NB4 (cell line): ENCODE measurements around the gene FAR2.

Experiments
- DNase-seq: peaks from one replicate; pipeline ENCODE4 v3.0.0; 2010; ENCODE audit warnings: low read depth
- H3K4me3 ChIP-seq: one replicate; pipeline ENCODE4 v1.5.1; 2011; ENCODE audit warnings: mild to moderate bottlenecking, low read depth, low read length, moderate library complexity
- CTCF ChIP-seq: IDR thresholded peaks from one replicate; pipeline ENCODE4 v1.5.1; 2012; ENCODE audit warnings: low read depth, low read length
- MYC ChIP-seq: IDR thresholded peaks from 2 replicates; pipeline ENCODE4 v1.6.1; 2011; ENCODE audit warnings: low read depth, low read length
- POLR2A ChIP-seq: IDR thresholded peaks from 2 replicates; pipeline ENCODE4 v1.6.1; 2011; ENCODE audit warnings: mild to moderate bottlenecking; ENCODE audit not compliant: insufficient read length; ENCODE audit errors: extremely low read depth
- TF ChIP-seq, protein P1 (sequence below): IDR thresholded peaks from 2 replicates; pipeline ENCODE4 v1.6.1; 2011; ENCODE audit warnings: low read depth, low read length

Gene FAR2

GRCh38 chr12:29306266-29306665, 157.2 kb downstream of the FAR2 start:
- H3K4me3 ChIP-seq: no peak overlapping the region
- DNase-seq: no peak
- TF ChIP-seq, protein P1, sequence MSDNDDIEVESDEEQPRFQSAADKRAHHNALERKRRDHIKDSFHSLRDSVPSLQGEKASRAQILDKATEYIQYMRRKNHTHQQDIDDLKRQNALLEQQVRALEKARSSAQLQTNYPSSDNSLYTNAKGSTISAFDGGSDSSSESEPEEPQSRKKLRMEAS: no peak
- TF ChIP-seq POLR2A: no peak
- no peak for TF ChIP-seq MYC
- no peak for TF ChIP-seq CTCF

GRCh38 chr12:29306682-29307081, 157.6 kb downstream of the FAR2 start:
- no peak for DNase-seq
- TF ChIP-seq, protein P1: no peak
- TF ChIP-seq MYC (no peak), POLR2A (no peak), CTCF (no peak)

DNA sequence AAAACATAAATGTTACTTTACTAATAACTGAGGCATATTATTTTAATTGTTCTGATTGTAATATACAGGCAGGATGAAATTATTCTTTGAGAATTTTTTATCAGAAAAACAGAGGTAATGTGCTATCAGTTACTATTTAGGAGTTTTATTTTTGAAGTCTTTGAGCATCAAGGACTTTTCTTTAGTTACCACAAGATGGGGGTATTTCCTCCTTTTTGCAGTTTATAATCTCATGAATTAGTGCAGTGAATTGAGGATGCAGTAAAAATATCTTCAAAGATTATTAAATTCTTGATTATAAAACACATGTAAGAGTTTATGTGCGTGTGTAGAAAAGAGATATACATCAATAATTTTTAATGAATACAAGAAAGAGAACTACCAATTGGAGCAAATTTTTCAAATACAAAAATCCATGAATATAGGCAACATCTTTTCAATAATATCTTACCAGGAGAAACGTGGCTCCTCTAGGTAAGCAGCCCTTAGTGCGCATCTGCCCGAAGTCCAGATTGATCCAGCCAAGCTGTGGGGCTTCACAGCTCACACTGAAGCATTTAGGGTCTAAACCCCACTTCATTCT, 160.3 kb downstream of the FAR2 start:
- H3K4me3 ChIP-seq: no peak overlapping the region
- peak; percentile 59 for DNase-seq
- TF ChIP-seq POLR2A: no peak
- TF ChIP-seq CTCF: peak; percentile 26
- TF ChIP-seq, protein P1: no peak
- TF ChIP-seq MYC: no peak

More at GRCh38 chr12:29306682-29307081, 157.6 kb downstream of the FAR2 start:
- no peak overlapping the region for H3K4me3 ChIP-seq

DNA sequence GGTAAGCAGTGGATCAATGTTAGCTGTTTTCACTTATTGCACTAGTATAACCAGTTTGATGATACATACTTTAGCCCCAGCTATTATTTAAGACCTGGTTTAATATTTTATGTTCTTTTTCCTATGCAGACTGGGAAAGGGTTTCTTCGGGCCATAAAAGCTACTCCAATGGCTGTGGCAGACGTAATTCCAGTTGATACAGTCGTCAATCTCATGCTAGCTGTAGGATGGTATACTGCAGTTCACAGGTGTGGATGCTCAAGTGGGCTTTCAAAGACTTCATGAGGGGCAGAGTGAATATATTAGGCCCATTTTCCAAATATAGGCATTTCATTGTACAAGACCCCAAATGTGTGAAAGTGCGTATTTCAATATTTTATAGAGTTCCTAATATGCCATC, 161.8 kb downstream of the FAR2 start:
- TF ChIP-seq, protein P1: no peak
- TF ChIP-seq POLR2A: no peak
- TF ChIP-seq CTCF: no peak
- no peak for TF ChIP-seq MYC
- no peak overlapping the region for H3K4me3 ChIP-seq
- no peak for DNase-seq

GRCh38 chr12:29314416-29314815, 165.3 kb downstream of the FAR2 start:
- no peak overlapping the region for H3K4me3 ChIP-seq
- TF ChIP-seq, protein P1: no peak
- TF ChIP-seq MYC: no peak
- no peak for TF ChIP-seq CTCF
- no peak for TF ChIP-seq POLR2A
- no peak for DNase-seq

DNA sequence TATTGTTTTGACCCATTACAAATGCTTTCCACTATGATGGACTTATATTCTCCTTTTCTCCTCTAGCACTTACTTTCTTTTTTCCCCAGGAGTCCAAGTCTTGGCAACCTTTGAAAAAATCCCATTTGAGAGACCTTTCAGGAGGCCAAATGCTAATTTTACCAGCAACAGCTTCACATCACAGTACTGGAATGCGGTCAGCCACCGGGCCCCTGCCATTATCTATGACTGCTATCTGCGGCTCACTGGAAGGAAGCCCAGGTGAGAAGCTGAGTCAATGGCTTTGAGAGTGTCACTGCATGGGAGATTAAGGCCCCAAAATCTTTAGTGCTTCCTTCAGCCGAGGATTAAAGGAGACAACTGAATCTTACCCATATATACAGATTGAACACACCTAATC, 167.7 kb downstream of the FAR2 start:
- H3K4me3 ChIP-seq: no peak overlapping the region
- TF ChIP-seq CTCF (no peak), POLR2A (no peak)
- TF ChIP-seq, protein P1: no peak
- no peak for DNase-seq
